GM21381 (cell line): Measurements from ENCODE around the gene NOX3.
"Not testable (repeated sequence)": the region's sequence is repeated elsewhere in the genome, so short reads cannot be mapped to it uniquely, and the experiment has no call there.

ENCODE experiments used
- ATAC-seq: cut with Tn5 transposase; IDR thresholded peaks from one replicate; pipeline ENCODE4 v1.9.1; 2021; ENCODE audit warnings: mild to moderate bottlenecking, moderate library complexity; ENCODE audit not compliant: unreplicated experiment

The NOX3 gene

GRCh38 chr6:155468543-155468942 is 12.9 kb upstream of the NOX3 start:
- not testable (repeated sequence) for ATAC-seq

GRCh38 chr6:155466539-155466938 is 10.9 kb upstream of the NOX3 start:
- ATAC-seq: no peak

- no peak for ATAC-seq
Observed at GRCh38 chr6:155461556-155461955, 5.9 kb upstream of the NOX3 start.

GRCh38 chr6:155454471-155454870 is 1.2 kb downstream of the NOX3 start:
- no peak for ATAC-seq

GRCh38 chr6:155454008-155454407 is 1.6 kb downstream of the NOX3 start:
- ATAC-seq: no peak

GRCh38 chr6:155452576-155452975 is 3.1 kb downstream of the NOX3 start:
- ATAC-seq: no peak

GRCh38 chr6:155451530-155451929 is 4.1 kb downstream of the NOX3 start:
- ATAC-seq: not testable (repeated sequence)

GRCh38 chr6:155450240-155450581 is 5.4 kb downstream of the NOX3 start:
- no peak for ATAC-seq

- ATAC-seq: no peak
Observed at GRCh38 chr6:155449450-155450239, 6.0 kb downstream of the NOX3 start.

- ATAC-seq: no peak
Observed at GRCh38 chr6:155448668-155449449, 6.8 kb downstream of the NOX3 start.

- ATAC-seq: no peak
Observed at GRCh38 chr6:155447949-155448348, 7.7 kb downstream of the NOX3 start.

- ATAC-seq: no peak
Observed at GRCh38 chr6:155444952-155445903, 10.4 kb downstream of the NOX3 start.

- no peak for ATAC-seq
Observed at GRCh38 chr6:155444120-155444917, 11.3 kb downstream of the NOX3 start.

GRCh38 chr6:155443168-155443567 is 12.5 kb downstream of the NOX3 start:
- ATAC-seq: no peak

GRCh38 chr6:155442562-155442961 is 13.1 kb downstream of the NOX3 start:
- ATAC-seq: no peak

GRCh38 chr6:155441112-155441465 is 14.6 kb downstream of the NOX3 start:
- ATAC-seq: no peak

- no peak for ATAC-seq
Observed at GRCh38 chr6:155440398-155441111, 15.1 kb downstream of the NOX3 start.

GRCh38 chr6:155439376-155439775 is 16.3 kb downstream of the NOX3 start:
- no peak for ATAC-seq

GRCh38 chr6:155436981-155437749 is 18.5 kb downstream of the NOX3 start:
- ATAC-seq: no peak
